ENCODE data around the gene LCN1. TPM values are rescaled to one million over a fixed set of nuclear protein-coding genes. Genes with fewer than 3 reads are reported as not detected.
"Not testable (repeated sequence)": the region's sequence is repeated elsewhere in the genome, so short reads cannot be mapped to it uniquely, and the experiment has no call there.

LCN1 gene
- polyA plus RNA-seq, 3 donors = not detected

DNA sequence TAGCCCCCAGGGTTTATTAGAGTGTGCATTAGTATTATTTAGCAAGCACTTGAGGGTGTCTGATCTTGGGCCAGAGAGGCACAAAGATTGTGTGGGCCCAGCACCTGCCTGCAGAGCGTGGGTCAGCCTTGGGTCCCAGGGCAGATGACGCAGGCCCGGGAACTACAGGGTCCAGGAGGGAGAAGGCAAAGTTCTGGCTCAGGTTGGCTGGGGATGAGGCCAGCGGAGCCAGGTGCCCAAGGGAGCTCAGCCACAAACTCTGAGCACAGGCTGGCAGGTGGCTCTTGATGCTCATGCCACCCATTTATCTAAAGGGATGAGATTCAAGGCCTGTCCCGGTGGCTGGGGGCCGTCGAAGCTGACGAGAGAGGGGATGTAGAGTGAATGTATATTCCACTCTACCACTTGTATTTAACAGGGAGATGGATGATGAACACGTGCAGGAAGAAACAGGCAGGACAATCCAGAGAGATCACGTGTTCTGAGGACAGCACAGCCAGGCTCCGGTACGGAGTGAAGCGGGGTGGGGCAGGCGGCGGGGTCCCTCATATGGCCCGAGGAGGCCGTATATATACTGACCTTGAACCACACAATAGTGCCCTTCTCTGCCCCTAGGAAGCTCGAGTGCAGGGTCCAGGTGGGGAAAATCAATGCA lies 23.9 kb downstream of the LCN1 start:
- Histone ChIP-seq H3K9me3 (replicated peaks in 1 of 2; ENCODE audit: control insufficient read depth in 1 of 2, insufficient read depth in 1 of 2, low read length in 2 of 2) (peaks cover 0 to 6% of the 10 kb centered on the region in 2 donors), H3K9ac (ENCODE audit: insufficient read depth, low read length, poor library complexity, severe bottlenecking) (no peak overlapping the region), H3K36me3 (replicated peaks in 1 of 2; ENCODE audit: control insufficient read depth in 1 of 2, insufficient read depth in 2 of 2, low read length in 2 of 2) (no peaks in the 10 kb centered on the region), H3K4me2 (replicated peaks; ENCODE audit: extremely low read depth, low read length, poor library complexity, severe bottlenecking) (no peak overlapping the region), H4K20me1 (ENCODE audit: insufficient read depth, low read length) (no peaks in the 10 kb centered on the region), H2AFZ (ENCODE audit: insufficient read depth, low read depth, low read length, poor library complexity, severe bottlenecking) (no peak overlapping the region), H3K27ac (ENCODE audit: low read depth in 1 of 2, low read length in 2 of 2) (no peak overlapping the region), H3K79me2 (ENCODE audit: insufficient read depth, low read length) (no peaks in the 10 kb centered on the region), H3K4me3 (replicated peaks in 1 of 3; ENCODE audit: low read depth in 2 of 3, low read length in 3 of 3) (no peak overlapping the region), H3K4me1 (ENCODE audit: control insufficient read depth in 1 of 2, insufficient read depth in 2 of 2, low read length in 2 of 2) (no peaks in the 10 kb centered on the region), H3K27me3 (ENCODE audit: control insufficient read depth in 2 of 2, insufficient read depth in 2 of 2, low read length in 2 of 2) (no peaks in the 10 kb centered on the region)
- H3K27ac Mint-ChIP-seq = peak overlapping the region in 1 of 7 donors; percentile 61
- peaks cover 0 to 16% (median 3%) of the 10 kb centered on the region in 7 donors for H3K9me3 Mint-ChIP-seq
- 91% methylated on average over 9 of the region's 18 CpGs for WGBS (ENCODE audit: insufficient coverage)
- H3K36me3 Mint-ChIP-seq = no peaks in the 10 kb centered on the region
- no peaks in the 10 kb centered on the region for H3K4me1 Mint-ChIP-seq
- DNase-seq = no peak
- intact Hi-C loops (cut with micrococcal nuclease) = no loop called here
- no peak overlapping the region for H3K4me3 Mint-ChIP-seq
- H3K27me3 Mint-ChIP-seq (ENCODE audit: low read depth in 3 of 3) = peaks cover 2 to 7% (median 6%) of the 10 kb centered on the region in 3 donors
- no peak for TF ChIP-seq CTCF (IDR thresholded peaks at IDR 0.05)

DNA sequence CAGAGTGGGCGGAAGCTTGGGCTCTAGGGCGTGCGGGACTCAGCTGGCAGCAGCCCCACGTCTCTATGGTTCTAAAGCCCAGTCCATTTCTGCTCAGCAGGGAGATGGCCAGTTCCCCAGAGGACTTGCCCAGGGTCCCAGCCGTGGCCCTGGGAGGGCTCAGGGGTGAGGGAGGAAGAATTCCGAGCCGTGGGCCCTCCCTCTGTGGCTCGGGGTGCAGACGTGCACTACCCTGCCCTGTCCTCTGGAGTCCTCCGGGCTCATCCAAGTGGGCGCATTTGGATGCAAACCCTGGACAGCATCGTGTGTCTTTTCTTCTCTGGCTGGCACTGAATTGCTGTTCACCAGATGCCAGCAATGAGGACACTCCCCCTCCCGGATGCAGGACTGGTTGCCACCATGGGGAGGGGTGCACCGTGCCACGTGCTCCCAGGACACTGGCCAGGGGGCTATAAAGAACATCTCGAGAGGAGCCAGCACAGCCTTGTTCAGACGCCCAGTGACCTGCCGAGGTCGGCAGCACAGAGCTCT lies 24.5 kb downstream of the LCN1 start, which contains the start of gene OBP2A:
TSS of gene OBP2A (plus strand) at position 481 of the 531 bp plus-strand sequence. CDS start 55 bp downstream, outside the sequence.
- H3K9ac ChIP-seq (ENCODE audit: insufficient read depth, low read length, poor library complexity, severe bottlenecking); H3K36me3 Mint-ChIP-seq; H3K4me3 ChIP-seq (replicated peaks in 1 of 3; ENCODE audit: low read depth in 2 of 3, low read length in 3 of 3); H3K27me3 ChIP-seq (ENCODE audit: control insufficient read depth in 2 of 2, insufficient read depth in 2 of 2, low read length in 2 of 2); H4K20me1 ChIP-seq (ENCODE audit: insufficient read depth, low read length); H3K36me3 ChIP-seq (replicated peaks in 1 of 2; ENCODE audit: control insufficient read depth in 1 of 2, insufficient read depth in 2 of 2, low read length in 2 of 2); H3K27ac ChIP-seq (ENCODE audit: low read depth in 1 of 2, low read length in 2 of 2); intact Hi-C loops (cut with micrococcal nuclease); H3K9me3 ChIP-seq (replicated peaks in 1 of 2; ENCODE audit: control insufficient read depth in 1 of 2, insufficient read depth in 1 of 2, low read length in 2 of 2); DNase-seq; H3K4me3 Mint-ChIP-seq; H3K4me1 ChIP-seq (ENCODE audit: control insufficient read depth in 1 of 2, insufficient read depth in 2 of 2, low read length in 2 of 2); H3K79me2 ChIP-seq (ENCODE audit: insufficient read depth, low read length); H2AFZ ChIP-seq (ENCODE audit: insufficient read depth, low read depth, low read length, poor library complexity, severe bottlenecking); H3K27me3 Mint-ChIP-seq (ENCODE audit: low read depth in 3 of 3); H3K4me1 Mint-ChIP-seq; H3K4me2 ChIP-seq (replicated peaks; ENCODE audit: extremely low read depth, low read length, poor library complexity, severe bottlenecking): not testable (repeated sequence)
- H3K27ac Mint-ChIP-seq = peak within 1 kb of the TSS in 1 of 7 donors; percentile 61
- peaks cover 0 to 16% (median 3%) of the 10 kb centered on the region in 7 donors for H3K9me3 Mint-ChIP-seq
- WGBS (ENCODE audit: insufficient coverage) = 85% methylated on average over 6 of the region's 19 CpGs

- H4K20me1 ChIP-seq (ENCODE audit: insufficient read depth, low read length); H2AFZ ChIP-seq (ENCODE audit: insufficient read depth, low read depth, low read length, poor library complexity, severe bottlenecking); H3K27me3 ChIP-seq (ENCODE audit: control insufficient read depth in 2 of 2, insufficient read depth in 2 of 2, low read length in 2 of 2); H3K27me3 Mint-ChIP-seq (ENCODE audit: low read depth in 3 of 3); H3K36me3 ChIP-seq (replicated peaks in 1 of 2; ENCODE audit: control insufficient read depth in 1 of 2, insufficient read depth in 2 of 2, low read length in 2 of 2); H3K9me3 ChIP-seq (replicated peaks in 1 of 2; ENCODE audit: control insufficient read depth in 1 of 2, insufficient read depth in 1 of 2, low read length in 2 of 2); H3K4me3 ChIP-seq (replicated peaks in 1 of 3; ENCODE audit: low read depth in 2 of 3, low read length in 3 of 3); DNase-seq; H3K4me2 ChIP-seq (replicated peaks; ENCODE audit: extremely low read depth, low read length, poor library complexity, severe bottlenecking); H3K36me3 Mint-ChIP-seq; H3K27ac Mint-ChIP-seq; H3K79me2 ChIP-seq (ENCODE audit: insufficient read depth, low read length); H3K9ac ChIP-seq (ENCODE audit: insufficient read depth, low read length, poor library complexity, severe bottlenecking); intact Hi-C loops (cut with micrococcal nuclease); H3K4me1 ChIP-seq (ENCODE audit: control insufficient read depth in 1 of 2, insufficient read depth in 2 of 2, low read length in 2 of 2); H3K4me3 Mint-ChIP-seq; H3K27ac ChIP-seq (ENCODE audit: low read depth in 1 of 2, low read length in 2 of 2); H3K4me1 Mint-ChIP-seq: not testable (repeated sequence)
- 89% methylated on average over 11 of the region's 21 CpGs for WGBS (ENCODE audit: insufficient coverage)
- H3K9me3 Mint-ChIP-seq = peaks cover 0 to 15% (median 3%) of the 10 kb centered on the region in 7 donors
These were observed 25.8 kb downstream of the LCN1 start for GRCh38 chr9:135546792-135547617.

Data from CD14-positive monocyte (primary cell).